GM10266 (cell line): Measurements from ENCODE around the gene FREM2.

Source experiments
- DNase-seq: peaks from one replicate; pipeline ENCODE4 v3.0.0; 2012; ENCODE audit errors: extremely low spot score
- TF ChIP-seq, protein P1 (sequence below): IDR thresholded peaks from 2 replicates; pipeline ENCODE4 v1.5.1; 2012; ENCODE audit warnings: mild to moderate bottlenecking, low read depth; ENCODE audit not compliant: control insufficient read depth, insufficient read depth; ENCODE audit errors: missing control alignments

The FREM2 gene

DNA sequence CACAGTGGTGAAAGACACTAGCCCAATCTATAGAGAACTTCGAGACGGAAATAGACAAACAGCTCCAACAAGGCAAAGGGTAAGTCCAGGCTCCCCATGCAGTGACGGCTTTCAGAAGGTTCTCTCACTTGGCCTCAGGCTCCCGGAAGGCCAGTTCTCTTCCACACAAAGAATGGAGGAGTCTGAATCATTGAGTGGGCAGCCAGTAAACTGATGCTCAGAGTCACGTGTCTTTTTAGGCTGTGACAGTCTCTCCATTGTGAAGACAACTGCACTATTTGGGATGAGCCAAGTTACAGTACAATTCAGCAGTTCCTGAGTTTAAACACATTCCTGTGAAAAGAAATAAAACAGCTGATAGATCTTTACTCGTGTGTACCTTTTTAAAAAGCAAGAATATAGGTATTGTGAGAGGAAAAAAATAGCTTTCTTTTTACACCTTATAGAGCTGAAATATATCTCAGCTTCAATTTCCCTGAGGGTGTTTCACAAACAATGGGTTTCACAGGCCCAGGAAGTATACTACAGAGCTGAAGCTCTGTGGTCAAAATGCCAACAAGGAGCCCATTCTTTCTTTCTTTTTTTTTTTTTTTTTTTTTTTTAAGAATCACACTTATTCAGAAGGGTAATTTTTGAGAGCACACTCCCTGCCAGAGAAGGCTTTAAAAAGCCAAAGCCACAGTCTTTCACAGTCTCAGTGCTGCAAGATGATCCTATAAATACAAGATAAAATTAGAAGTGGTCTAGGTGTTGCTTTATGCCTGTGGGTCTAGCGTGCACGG is 135.1 kb downstream of the FREM2 start:
- TF ChIP-seq, protein P1, sequence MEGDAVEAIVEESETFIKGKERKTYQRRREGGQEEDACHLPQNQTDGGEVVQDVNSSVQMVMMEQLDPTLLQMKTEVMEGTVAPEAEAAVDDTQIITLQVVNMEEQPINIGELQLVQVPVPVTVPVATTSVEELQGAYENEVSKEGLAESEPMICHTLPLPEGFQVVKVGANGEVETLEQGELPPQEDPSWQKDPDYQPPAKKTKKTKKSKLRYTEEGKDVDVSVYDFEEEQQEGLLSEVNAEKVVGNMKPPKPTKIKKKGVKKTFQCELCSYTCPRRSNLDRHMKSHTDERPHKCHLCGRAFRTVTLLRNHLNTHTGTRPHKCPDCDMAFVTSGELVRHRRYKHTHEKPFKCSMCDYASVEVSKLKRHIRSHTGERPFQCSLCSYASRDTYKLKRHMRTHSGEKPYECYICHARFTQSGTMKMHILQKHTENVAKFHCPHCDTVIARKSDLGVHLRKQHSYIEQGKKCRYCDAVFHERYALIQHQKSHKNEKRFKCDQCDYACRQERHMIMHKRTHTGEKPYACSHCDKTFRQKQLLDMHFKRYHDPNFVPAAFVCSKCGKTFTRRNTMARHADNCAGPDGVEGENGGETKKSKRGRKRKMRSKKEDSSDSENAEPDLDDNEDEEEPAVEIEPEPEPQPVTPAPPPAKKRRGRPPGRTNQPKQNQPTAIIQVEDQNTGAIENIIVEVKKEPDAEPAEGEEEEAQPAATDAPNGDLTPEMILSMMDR, result no peak
- DNase-seq, result no peak

GRCh38 chr13:38824342-38824741 is 137.5 kb downstream of the FREM2 start:
- TF ChIP-seq, protein P1, result no peak
- no peak for DNase-seq

DNA sequence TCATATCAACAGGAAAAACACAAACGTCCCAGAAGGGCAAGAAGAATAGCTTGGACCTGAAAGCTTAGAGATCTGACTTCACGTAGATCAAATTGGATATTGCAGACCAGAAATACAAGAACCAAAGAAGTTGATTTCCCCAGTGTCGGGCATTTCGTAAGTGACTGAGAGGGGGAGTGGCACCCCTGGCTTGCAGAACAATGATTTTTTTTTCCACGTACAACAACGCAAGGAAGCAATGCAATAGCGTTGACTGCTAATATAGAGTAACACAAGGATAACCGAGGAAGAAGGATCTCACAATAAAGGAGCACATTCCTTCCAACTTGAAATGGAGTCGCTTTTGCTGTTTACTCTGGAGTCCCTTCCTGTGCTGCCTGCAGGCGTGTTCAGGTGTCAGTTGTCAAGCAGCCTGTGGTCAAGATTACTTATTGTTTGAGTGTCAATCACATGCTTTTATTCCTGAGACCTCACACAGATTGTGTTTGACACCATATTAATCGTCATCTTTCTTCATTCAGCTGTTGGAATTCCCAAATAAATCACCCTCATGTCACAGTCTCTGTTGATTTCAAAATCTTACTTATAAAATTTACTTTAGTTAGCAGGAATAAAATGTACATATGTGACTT is 139.4 kb downstream of the FREM2 start:
- TF ChIP-seq, protein P1, result no peak
- DNase-seq, result no peak

- TF ChIP-seq, protein P1, result no peak
- no peak for DNase-seq
These were observed 143.7 kb downstream of the FREM2 start for GRCh38 chr13:38830442-38831045.

GRCh38 chr13:38844581-38844980 is 157.7 kb downstream of the FREM2 start:
- TF ChIP-seq, protein P1, result no peak
- no peak for DNase-seq

- TF ChIP-seq, protein P1, result no peak
- DNase-seq, result no peak
These were observed 161.5 kb downstream of the FREM2 start for GRCh38 chr13:38848360-38848759.

- no peak for DNase-seq
- TF ChIP-seq, protein P1, result no peak
These were observed 162.4 kb downstream of the FREM2 start for GRCh38 chr13:38849315-38849714.
